Neuronal stem cell (in vitro differentiated cells): ENCODE measurements around the gene ARHGEF28.
A peak's percentile ranks its signal among the peaks of the same experiment; 100 is the strongest.

Source experiments
- DNase-seq: peaks from one replicate; pipeline ENCODE4 v3.0.0-alpha.2; 2013; ENCODE audit warnings: low spot score
- H2AFZ ChIP-seq: one replicate; pipeline ENCODE4 v1.6.1; 2013; ENCODE audit warnings: mild to moderate bottlenecking, low read length, inconsistent platforms
- H2AK5ac ChIP-seq: 2 replicates; pipeline ENCODE4 v1.6.1; 2013; ENCODE audit warnings: low read depth, mild to moderate bottlenecking, inconsistent platforms, low read length, moderate library complexity, mixed read lengths
- H2BK120ac ChIP-seq: 2 replicates; pipeline ENCODE4 v1.6.1; 2013; ENCODE audit warnings: low read depth, mild to moderate bottlenecking, inconsistent platforms, low read length, moderate library complexity, mixed read lengths
- H2BK12ac ChIP-seq: one replicate; pipeline ENCODE4 v1.6.1; 2013; ENCODE audit warnings: low read length, inconsistent platforms
- H2BK15ac ChIP-seq: 2 replicates; pipeline ENCODE4 v1.6.1; 2013; ENCODE audit warnings: mild to moderate bottlenecking, low read length, inconsistent platforms, mixed read lengths
- H2BK5ac ChIP-seq: one replicate; pipeline ENCODE4 v1.6.1; 2013; ENCODE audit warnings: inconsistent platforms, mild to moderate bottlenecking, low read length, moderate library complexity
- H3K14ac ChIP-seq: one replicate; pipeline ENCODE4 v1.6.1; 2013; ENCODE audit warnings: low read length, inconsistent platforms
- H3K18ac ChIP-seq: 2 replicates; pipeline ENCODE4 v1.6.1; 2013; ENCODE audit warnings: low read length, inconsistent platforms
- H3K23ac ChIP-seq: 2 replicates; pipeline ENCODE4 v1.6.1; 2013; ENCODE audit warnings: low read depth, mild to moderate bottlenecking, mixed read lengths, low read length, inconsistent platforms; ENCODE audit not compliant: poor library complexity
- H3K27ac ChIP-seq: replicated peaks from 3 replicates; pipeline ENCODE4 v1.5.1; 2013; ENCODE audit warnings: low read length, inconsistent platforms
- H3K27me3 ChIP-seq, 3 experiments: 2 replicates each; pipeline ENCODE4 v1.6.1; 2013; ENCODE audit warnings: low read length in 3 of 3, mild to moderate bottlenecking in 2 of 3, inconsistent platforms in 1 of 3, low read depth in 1 of 3, mixed read lengths in 1 of 3, moderate library complexity in 1 of 3; ENCODE audit not compliant: control insufficient read depth in 3 of 3, insufficient read depth in 3 of 3
- H3K36me3 ChIP-seq, 2 donors: replicated peaks in 1 of 2; 2 replicates each; pipeline ENCODE4 v1.6.1; 2013; ENCODE audit warnings: low read length in 2 of 2; ENCODE audit not compliant: control insufficient read depth in 2 of 2, insufficient read depth in 2 of 2
- H3K4ac ChIP-seq: 2 replicates; pipeline ENCODE4 v1.6.1; 2013; ENCODE audit warnings: inconsistent platforms, mild to moderate bottlenecking, low read length, moderate library complexity
- H3K4me1 ChIP-seq, 2 donors: 1 replicate in 1 of 2; 2 replicates in 1 of 2; pipeline ENCODE4 v1.6.1; 2013; ENCODE audit warnings: low read length in 2 of 2, low read depth in 1 of 2; ENCODE audit not compliant: control insufficient read depth in 2 of 2, insufficient read depth in 1 of 2
- H3K4me2 ChIP-seq: one replicate; pipeline ENCODE4 v1.6.1; 2013; ENCODE audit warnings: mild to moderate bottlenecking, low read length, inconsistent platforms; ENCODE audit not compliant: insufficient read depth, poor library complexity, severe bottlenecking
- H3K4me3 ChIP-seq, 2 donors: 2 replicates each; pipeline ENCODE4 v1.5.1; 2013; ENCODE audit warnings: low read length in 2 of 2, mild to moderate bottlenecking in 2 of 2, inconsistent platforms in 1 of 2, moderate library complexity in 1 of 2
- H3K79me1 ChIP-seq: one replicate; pipeline ENCODE4 v1.6.1; 2013; ENCODE audit warnings: low read depth, mild to moderate bottlenecking, inconsistent platforms, low read length, moderate library complexity
- H3K9ac ChIP-seq: one replicate; pipeline ENCODE4 v1.6.1; 2013; ENCODE audit warnings: mild to moderate bottlenecking, low read depth, low read length, inconsistent platforms; ENCODE audit not compliant: poor library complexity
- H3K9me3 ChIP-seq, 2 donors: replicated peaks in 1 of 2; 2 replicates each; pipeline versions ENCODE3 to v1.6.1; 2013; ENCODE audit warnings: low read length in 2 of 2, mild to moderate bottlenecking in 2 of 2, inconsistent platforms in 1 of 2, low read depth in 1 of 2, mixed read lengths in 1 of 2, moderate library complexity in 1 of 2; ENCODE audit not compliant: control insufficient read depth in 2 of 2, insufficient read depth in 1 of 2
- H4K8ac ChIP-seq: one replicate; pipeline ENCODE4 v1.6.1; 2013; ENCODE audit warnings: low read depth, mild to moderate bottlenecking, inconsistent platforms, low read length, moderate library complexity
- H4K91ac ChIP-seq: one replicate; pipeline ENCODE4 v1.6.1; 2013; ENCODE audit warnings: low read length, low read depth, mild to moderate bottlenecking, inconsistent platforms; ENCODE audit not compliant: poor library complexity
- WGBS, 2 donors: extraction: QIAGEN DNeasy Blood & Tissue Kit; methylation state at CpG; one replicate each; pipeline ENCODE4 v1.1.7; 2013; ENCODE audit warnings: missing lambda C conversion rate in 2 of 2, mixed read lengths in 1 of 2; ENCODE audit not compliant: insufficient read length in 2 of 2, insufficient replicate concordance in 1 of 2; ENCODE audit errors: extremely low coverage in 2 of 2; 5-methylcytosine and 5-hydroxymethylcytosine counted together

The ARHGEF28 gene

GRCh38 chr5:73908395-73908794 lies 282.4 kb downstream of the ARHGEF28 start:
- Histone ChIP-seq H3K27me3 (no peaks in the 10 kb centered on the region), H2BK12ac (no peak overlapping the region), H3K23ac (no peak overlapping the region), H2BK120ac (no peak overlapping the region), H3K27ac (no peak overlapping the region), H3K4me2 (no peak overlapping the region), H4K8ac (no peak overlapping the region), H3K79me1 (peaks cover 1% of the 10 kb centered on the region), H3K9me3 (no peaks in the 10 kb centered on the region), H2BK15ac (no peak overlapping the region), H2AFZ (no peak overlapping the region), H3K4ac (no peak overlapping the region), H2AK5ac (no peak overlapping the region), H3K36me3 (no peaks in the 10 kb centered on the region), H3K4me3 (no peak overlapping the region), H3K9ac (no peak overlapping the region), H2BK5ac (no peak overlapping the region), H4K91ac (no peak overlapping the region), H3K4me1 (no peaks in the 10 kb centered on the region), H3K18ac (no peak overlapping the region), H3K14ac (no peak overlapping the region)
- no peak for DNase-seq
- no CpG with 5 or more reads among the region's 2 CpGs for WGBS, 2 donors

GRCh38 chr5:73908846-73909245 lies 282.9 kb downstream of the ARHGEF28 start:
- Histone ChIP-seq H3K27ac (no peak overlapping the region), H3K36me3 (no peaks in the 10 kb centered on the region), H3K4me1 (no peaks in the 10 kb centered on the region), H2BK120ac (no peak overlapping the region), H2AK5ac (peak overlapping the region; percentile 96), H3K79me1 (peaks cover 1% of the 10 kb centered on the region), H2BK5ac (no peak overlapping the region), H3K14ac (no peak overlapping the region), H2AFZ (no peak overlapping the region), H3K4me3 (no peak overlapping the region), H3K9ac (no peak overlapping the region), H2BK12ac (no peak overlapping the region), H3K4me2 (no peak overlapping the region), H2BK15ac (no peak overlapping the region), H3K23ac (no peak overlapping the region), H3K4ac (no peak overlapping the region), H3K27me3 (no peaks in the 10 kb centered on the region), H3K9me3 (no peaks in the 10 kb centered on the region), H4K91ac (no peak overlapping the region), H4K8ac (no peak overlapping the region), H3K18ac (no peak overlapping the region)
- no CpG with 5 or more reads among the region's 3 CpGs for WGBS, 2 donors
- DNase-seq, result no peak

GRCh38 chr5:73909474-73909873 lies 283.5 kb downstream of the ARHGEF28 start:
- DNase-seq, result no peak
- H3K14ac ChIP-seq, result peak overlapping the region; percentile 31
- no peak overlapping the region for H2BK15ac ChIP-seq
- H3K79me1 ChIP-seq, result peaks cover 1% of the 10 kb centered on the region
- no peaks in the 10 kb centered on the region for H3K36me3 ChIP-seq
- H2BK120ac ChIP-seq, result peak overlapping the region; percentile 16
- H3K4me3 ChIP-seq, result no peak overlapping the region
- H2AFZ ChIP-seq, result no peak overlapping the region
- no peaks in the 10 kb centered on the region for H3K27me3 ChIP-seq
- no peak overlapping the region for H3K27ac ChIP-seq
- peak overlapping the region; percentile 85 for H3K18ac ChIP-seq
- peak overlapping the region; percentile 52 for H3K23ac ChIP-seq
- no peak overlapping the region for H3K9ac ChIP-seq
- H4K91ac ChIP-seq, result no peak overlapping the region
- WGBS, 2 donors, result no CpG with 5 or more reads among the region's 27 CpGs
- no peak overlapping the region for H3K4me2 ChIP-seq
- no peaks in the 10 kb centered on the region for H3K4me1 ChIP-seq
- H3K9me3 ChIP-seq, result no peaks in the 10 kb centered on the region
- no peak overlapping the region for H3K4ac ChIP-seq
- peak overlapping the region; percentile 65 for H4K8ac ChIP-seq
- H2BK5ac ChIP-seq, result peak overlapping the region; percentile 48
- peak overlapping the region; percentile 96 for H2AK5ac ChIP-seq
- H2BK12ac ChIP-seq, result peak overlapping the region; percentile 97

- Histone ChIP-seq H3K23ac (no peak overlapping the region), H4K91ac (no peak overlapping the region), H3K14ac (no peak overlapping the region), H3K4me2 (no peak overlapping the region), H3K4ac (no peak overlapping the region), H2BK5ac (no peak overlapping the region), H3K36me3 (no peaks in the 10 kb centered on the region), H3K4me1 (no peaks in the 10 kb centered on the region), H3K9me3 (no peaks in the 10 kb centered on the region), H3K79me1 (peaks cover 1% of the 10 kb centered on the region), H2AFZ (no peak overlapping the region), H2BK12ac (no peak overlapping the region), H2BK15ac (no peak overlapping the region), H3K4me3 (no peak overlapping the region), H4K8ac (no peak overlapping the region), H3K18ac (no peak overlapping the region), H2BK120ac (no peak overlapping the region), H3K27me3 (no peaks in the 10 kb centered on the region), H2AK5ac (no peak overlapping the region), H3K9ac (no peak overlapping the region), H3K27ac (no peak overlapping the region)
- WGBS, 2 donors, result no CpG with 5 or more reads among the region's 4 CpGs
- DNase-seq, result no peak
Measured at GRCh38 chr5:73911761-73912393, 285.9 kb downstream of the ARHGEF28 start.
